Fibroblast of lung (primary cell): ENCODE data around the gene IGF2.

Experiments
- EZH2 ChIP-seq: IDR thresholded peaks from 2 replicates; pipeline ENCODE4 v1.5.1; 2012; ENCODE audit warnings: low read length, control low read depth, mild to moderate bottlenecking; ENCODE audit errors: missing control alignments
- TF ChIP-seq, protein P1 (sequence below), 2 donors: IDR thresholded peaks in 1 of 2; conservative IDR thresholded peaks in 1 of 2; 1 replicate in 1 of 2; 2 replicates in 1 of 2; pipeline ENCODE4 v1.5.1; 2011 to 2012; ENCODE audit warnings: low read length in 2 of 2, control low read depth in 1 of 2, inconsistent platforms in 1 of 2, low read depth in 1 of 2, mild to moderate bottlenecking in 1 of 2

DNA sequence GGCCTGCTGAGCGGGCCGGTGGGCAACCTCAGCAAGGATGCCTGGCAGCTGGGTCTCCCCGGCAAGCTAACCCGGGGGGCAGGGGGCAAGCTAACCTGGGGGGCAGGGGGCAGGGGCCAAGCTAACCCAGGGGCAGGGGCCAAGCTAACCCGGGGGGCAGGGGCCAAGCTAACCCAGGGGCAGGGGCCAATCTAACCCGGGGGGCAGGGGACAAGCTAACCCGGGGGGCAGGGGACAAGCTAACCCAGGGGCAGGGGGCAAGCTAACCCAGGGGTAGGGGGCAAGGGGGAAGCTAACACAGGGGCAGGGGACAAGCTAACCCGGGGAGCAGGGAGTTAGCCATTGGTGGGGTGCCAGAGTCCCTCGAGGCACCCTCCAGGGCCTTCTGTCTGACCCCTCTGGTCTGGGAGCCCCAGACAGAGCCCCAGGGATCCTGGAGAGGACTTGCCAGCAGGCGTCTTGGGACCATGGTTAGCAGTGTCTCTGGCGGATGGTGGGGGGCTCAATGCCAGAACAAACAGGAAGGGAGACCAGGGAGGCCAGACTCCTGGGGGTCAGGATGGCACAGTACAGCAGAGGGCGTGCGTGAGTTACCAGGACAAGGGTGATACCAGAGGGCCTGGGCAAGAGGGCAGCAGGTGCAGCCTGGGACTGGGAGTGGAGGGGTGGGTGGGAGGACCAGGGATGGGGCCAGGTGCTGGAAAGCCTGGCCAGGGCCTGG, 16.1 kb downstream of the IGF2 start:
- TF ChIP-seq, protein P1, sequence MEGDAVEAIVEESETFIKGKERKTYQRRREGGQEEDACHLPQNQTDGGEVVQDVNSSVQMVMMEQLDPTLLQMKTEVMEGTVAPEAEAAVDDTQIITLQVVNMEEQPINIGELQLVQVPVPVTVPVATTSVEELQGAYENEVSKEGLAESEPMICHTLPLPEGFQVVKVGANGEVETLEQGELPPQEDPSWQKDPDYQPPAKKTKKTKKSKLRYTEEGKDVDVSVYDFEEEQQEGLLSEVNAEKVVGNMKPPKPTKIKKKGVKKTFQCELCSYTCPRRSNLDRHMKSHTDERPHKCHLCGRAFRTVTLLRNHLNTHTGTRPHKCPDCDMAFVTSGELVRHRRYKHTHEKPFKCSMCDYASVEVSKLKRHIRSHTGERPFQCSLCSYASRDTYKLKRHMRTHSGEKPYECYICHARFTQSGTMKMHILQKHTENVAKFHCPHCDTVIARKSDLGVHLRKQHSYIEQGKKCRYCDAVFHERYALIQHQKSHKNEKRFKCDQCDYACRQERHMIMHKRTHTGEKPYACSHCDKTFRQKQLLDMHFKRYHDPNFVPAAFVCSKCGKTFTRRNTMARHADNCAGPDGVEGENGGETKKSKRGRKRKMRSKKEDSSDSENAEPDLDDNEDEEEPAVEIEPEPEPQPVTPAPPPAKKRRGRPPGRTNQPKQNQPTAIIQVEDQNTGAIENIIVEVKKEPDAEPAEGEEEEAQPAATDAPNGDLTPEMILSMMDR (conservative IDR thresholded peaks at IDR 0.05 in 1 of 2, IDR thresholded peaks at IDR 0.05 in 1 of 2; ENCODE audit: low read depth in 1 of 2, low read length in 2 of 2) = no peak
- no peak for TF ChIP-seq EZH2
